Spleen (tissue), 7 donors: ENCODE results near the gene BBS9.

Experiments
- CTCF ChIP-seq, 11 experiments: fragments of 200-600 bp in 7 of 11; fragments of 450-650 bp in 4 of 11; sonication (generic) in 4 of 11; IDR thresholded peaks in 8 of 11; conservative IDR thresholded peaks in 3 of 11; 1 replicate in 7 of 11; 2 replicates in 4 of 11; pipeline versions ENCODE4 v1.4.0 to v1.8.0; 2016 to 2021; ENCODE audit warnings: antibody characterized with exemption in 11 of 11, inconsistent platforms in 4 of 11, mild to moderate bottlenecking in 1 of 11
- POLR2AphosphoS5 ChIP-seq, 3 donors: sonication (generic); formaldehyde crosslinking; IDR thresholded peaks; one replicate each; pipeline ENCODE4 v1.5.1; 2017; ENCODE audit warnings: antibody characterized with exemption in 3 of 3
- donor health status: DM: no; HTN: no; CAD: no; lungs with moderate emphysema.
- donor health status: DM: no; HTN: no; CAD: no.
- donor health status: DM: no; HTN: no; CAD: no.

- no peak for TF ChIP-seq CTCF (IDR thresholded peaks at IDR 0.05 in 8 of 11, conservative IDR thresholded peaks at IDR 0.05 in 3 of 11)
- TF ChIP-seq POLR2AphosphoS5 (IDR thresholded peaks at IDR 0.05) = no peak
Observed at GRCh38 chr7:33646891-33647391, 517.6 kb downstream of the BBS9 start.
